GM18508 (cell line): ENCODE measurements around the gene PLEKHA4.

Experiments used
- ATAC-seq: cut with Tn5 transposase; IDR thresholded peaks from one replicate; pipeline ENCODE4 v1.9.1; 2021; ENCODE audit warnings: moderate number of reproducible peaks; ENCODE audit not compliant: insufficient read depth, unreplicated experiment

Gene PLEKHA4

GRCh38 chr19:48833977-48834376 is 34.4 kb downstream of the PLEKHA4 start:
- no peak for ATAC-seq

- no peak for ATAC-seq
Observed at GRCh38 chr19:48833049-48833448, 35.4 kb downstream of the PLEKHA4 start.

DNA sequence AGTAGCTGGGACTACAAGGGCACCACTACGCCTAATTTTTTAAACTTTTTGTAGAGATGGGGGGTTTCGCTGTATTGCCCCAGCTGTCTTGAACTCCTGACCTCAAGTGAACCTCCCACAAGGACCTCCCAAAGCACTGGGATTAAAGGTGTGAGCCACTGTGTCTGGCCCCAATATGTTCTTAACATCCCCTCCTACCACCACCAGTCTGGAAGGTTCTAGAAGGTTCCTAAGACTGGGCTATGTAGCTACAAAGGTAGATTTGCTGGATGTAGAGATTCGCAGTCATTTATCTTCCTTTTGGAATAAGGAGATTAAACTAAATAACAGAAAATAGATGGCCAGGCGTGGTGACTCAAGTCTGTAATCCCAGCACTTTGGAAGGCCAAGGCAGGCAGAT is 37.5 kb downstream of the PLEKHA4 start:
- ATAC-seq, result no peak

DNA sequence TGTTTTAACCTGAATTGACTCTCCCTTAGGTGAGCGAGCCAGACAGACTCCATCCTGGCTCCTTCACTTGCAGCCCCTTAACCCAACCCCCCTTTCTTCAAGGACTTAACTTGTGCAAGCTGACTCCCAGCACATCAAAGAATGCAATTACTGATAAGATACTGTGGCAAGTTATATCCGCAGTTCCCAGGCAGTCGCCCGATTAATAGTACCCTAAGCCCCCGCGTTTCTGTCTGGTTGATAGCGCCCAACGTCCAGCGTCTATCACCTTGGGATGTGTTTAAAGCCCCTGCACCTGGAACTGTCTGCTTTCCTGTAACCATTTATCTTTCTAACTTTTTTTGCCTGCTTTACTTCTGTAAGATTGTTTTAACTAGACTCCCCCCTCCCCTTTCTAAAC is 38.3 kb downstream of the PLEKHA4 start:
- ATAC-seq, result no peak

GRCh38 chr19:48826606-48827020 is 41.8 kb downstream of the PLEKHA4 start:
- no peak for ATAC-seq

- ATAC-seq, result no peak
Observed at GRCh38 chr19:48822514-48822913, 45.9 kb downstream of the PLEKHA4 start.

- ATAC-seq, result no peak
Observed at GRCh38 chr19:48821633-48822032, 46.8 kb downstream of the PLEKHA4 start.

DNA sequence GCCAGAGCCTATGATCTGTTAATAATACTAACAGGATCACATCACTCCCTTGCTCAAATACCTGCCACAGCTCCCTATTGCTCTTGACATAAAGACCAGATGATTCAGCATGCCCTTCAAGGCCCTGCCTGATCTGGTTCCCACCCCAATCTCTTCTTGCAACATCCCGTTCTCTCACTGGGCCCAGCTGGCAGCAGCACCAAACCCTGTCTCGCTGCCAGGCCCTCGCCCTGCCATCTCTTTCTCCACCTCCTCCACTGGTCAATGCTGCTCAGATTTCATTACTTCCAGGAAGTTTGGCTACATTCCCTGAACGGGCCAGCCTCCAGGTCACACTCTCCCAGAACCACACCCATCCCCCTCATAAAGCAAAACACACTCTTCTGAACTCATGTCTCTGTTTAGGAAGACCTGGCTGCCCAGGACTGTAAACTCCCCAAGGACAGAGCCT is 49.0 kb downstream of the PLEKHA4 start:
- ATAC-seq, result no peak

DNA sequence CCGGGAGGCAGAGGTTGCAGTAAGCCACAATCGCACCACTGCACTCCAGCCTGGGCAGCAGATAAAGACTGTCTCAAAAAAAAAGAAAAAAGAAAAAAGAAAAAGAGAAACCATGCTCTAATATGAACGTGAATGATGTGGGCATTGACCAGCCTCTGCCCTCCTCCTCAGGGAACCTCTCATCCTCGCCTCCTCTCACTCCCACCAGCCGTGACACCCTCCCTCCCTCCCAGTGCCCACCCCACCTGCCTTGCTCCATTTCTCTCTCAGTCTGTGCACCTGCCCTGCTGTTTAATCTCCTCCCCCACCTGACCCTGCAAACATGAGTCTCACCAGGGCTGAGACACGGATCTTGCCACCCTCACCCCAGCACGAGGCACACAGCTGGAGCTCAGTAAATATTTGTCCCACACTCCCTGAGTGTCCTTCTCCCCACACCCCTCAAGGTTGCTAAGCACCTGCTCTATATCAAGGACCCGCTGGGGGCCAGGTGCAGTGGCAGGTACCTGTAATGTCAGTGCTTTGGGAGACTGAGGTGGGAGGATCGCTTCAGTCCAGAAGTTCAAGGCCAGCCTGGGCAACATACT is 50.1 kb downstream of the PLEKHA4 start:
- ATAC-seq, result no peak

DNA sequence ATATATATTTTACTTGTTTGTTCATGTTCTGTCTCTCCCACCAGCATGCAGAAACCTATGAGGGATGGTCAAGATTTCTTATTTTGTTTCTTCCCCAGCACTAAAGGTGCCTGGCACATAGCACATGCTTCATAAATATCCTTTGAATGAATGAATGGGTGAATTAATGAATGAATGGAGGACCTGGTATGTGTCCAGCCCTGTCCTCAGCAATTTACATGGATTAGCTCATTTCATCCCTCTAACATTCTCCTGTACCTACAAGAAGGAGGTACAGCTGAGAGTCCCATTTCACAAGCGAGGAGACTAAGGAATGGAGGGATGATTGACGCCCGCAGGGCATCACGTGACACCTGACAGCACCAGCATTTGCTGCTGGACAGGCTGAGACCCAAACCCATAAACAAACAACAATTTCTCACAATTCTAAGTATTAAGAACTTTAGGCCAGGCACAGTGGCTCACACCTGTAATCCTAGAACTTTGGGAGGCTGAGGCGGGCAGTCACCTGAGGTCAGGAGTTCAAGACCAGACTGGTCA is 50.8 kb downstream of the PLEKHA4 start:
- no peak for ATAC-seq

GRCh38 chr19:48815870-48816501 is 52.4 kb downstream of the PLEKHA4 start:
- ATAC-seq, result no peak

- ATAC-seq, result no peak
Observed at GRCh38 chr19:48814895-48815294, 53.5 kb downstream of the PLEKHA4 start.

GRCh38 chr19:48813123-48813913 is 55.1 kb downstream of the PLEKHA4 start:
- no peak for ATAC-seq

- no peak for ATAC-seq
Observed at GRCh38 chr19:48812094-48812929, 56.1 kb downstream of the PLEKHA4 start.

DNA sequence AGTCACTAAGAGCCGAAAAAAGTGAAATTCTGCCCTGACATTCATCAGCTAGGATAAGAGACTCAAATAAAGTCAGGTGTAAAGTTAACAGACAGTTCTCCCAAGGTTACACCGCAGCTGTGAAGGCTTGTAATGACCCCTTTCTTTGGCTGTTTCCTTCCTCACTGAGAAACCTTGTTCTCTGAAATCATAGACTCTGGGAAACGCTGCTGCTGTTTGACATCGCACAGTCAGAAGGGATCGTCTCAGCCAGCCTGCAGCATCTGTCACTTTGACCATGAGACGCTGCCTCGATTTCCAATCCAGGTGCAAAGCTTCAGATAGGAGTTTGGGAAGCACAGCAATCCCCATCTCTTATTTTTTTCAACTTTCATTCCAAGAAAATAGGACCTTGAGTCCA is 58.3 kb downstream of the PLEKHA4 start:
- no peak for ATAC-seq

GRCh38 chr19:48807590-48808308 is 60.7 kb downstream of the PLEKHA4 start:
- ATAC-seq, result no peak

DNA sequence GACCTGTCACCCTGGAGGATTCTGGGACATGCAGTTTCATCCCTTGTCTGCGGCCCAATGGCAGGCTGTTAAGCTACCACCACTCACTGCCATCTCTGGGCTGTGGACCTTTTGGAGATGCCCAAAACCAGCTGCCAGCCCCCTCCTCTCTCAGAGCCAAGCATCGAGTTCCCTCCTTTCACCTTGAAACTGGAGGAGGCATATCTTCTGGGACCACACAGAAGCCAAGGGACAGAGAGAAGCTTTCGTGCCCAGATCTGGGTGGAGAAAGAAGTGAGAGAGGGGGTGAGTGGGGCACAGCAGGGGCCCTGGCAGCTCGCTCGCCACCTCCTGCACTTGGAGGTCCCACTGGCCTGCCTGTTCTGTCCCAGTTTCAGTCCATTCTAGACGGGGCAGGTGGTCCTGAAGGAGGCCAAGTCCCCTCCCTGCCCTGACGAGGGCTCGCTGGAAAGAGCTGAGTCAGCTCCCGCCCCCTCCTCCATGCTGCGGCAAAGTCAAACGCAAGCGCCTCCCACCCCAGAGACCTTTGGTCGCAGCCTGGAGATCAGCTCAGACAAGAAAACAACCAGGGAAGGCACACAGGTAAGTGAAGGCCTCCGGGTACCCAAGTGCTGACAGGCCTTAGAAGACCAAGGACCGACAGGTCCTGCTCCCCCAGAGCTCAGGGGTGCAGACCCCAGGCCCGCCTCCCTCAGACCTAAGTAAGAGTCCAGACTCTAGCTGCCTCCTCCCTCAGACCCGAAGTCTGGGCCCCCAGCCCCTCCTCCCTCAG is 61.4 kb downstream of the PLEKHA4 start:
- no peak for ATAC-seq

- ATAC-seq, result no peak
Observed at GRCh38 chr19:48806518-48806817, 61.9 kb downstream of the PLEKHA4 start.

- no peak for ATAC-seq
Observed at GRCh38 chr19:48805452-48805851, 63.0 kb downstream of the PLEKHA4 start.
